ENCODE measurements around the gene RHEB.

Gene RHEB

DNA sequence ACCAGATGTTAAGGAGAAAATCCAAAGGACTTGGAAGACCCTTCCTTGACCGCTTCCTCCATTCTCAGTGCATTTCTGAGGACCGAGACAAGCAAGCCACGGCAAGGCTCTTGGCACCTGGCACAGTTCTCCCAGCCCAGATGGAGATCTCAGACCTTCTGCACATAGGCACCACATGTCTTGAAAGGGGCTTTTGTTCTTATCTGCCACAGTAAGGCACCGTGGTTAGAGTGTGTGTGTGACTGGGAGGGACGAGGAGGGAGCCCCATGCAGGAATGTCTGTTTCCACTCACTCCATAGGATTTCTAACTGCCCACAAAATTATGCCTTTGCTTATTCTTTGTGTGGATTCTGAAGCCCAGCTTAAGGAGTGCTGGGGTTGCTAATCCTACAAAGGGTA, 99.6 kb downstream of the RHEB start:
- no peak for TF ChIP-seq CTCF (IDR thresholded peaks at IDR 0.05)
- TF ChIP-seq ZFX (IDR thresholded peaks at IDR 0.05; ENCODE audit: borderline replicate concordance) = no peak
- H3K27ac ChIP-seq = no peak overlapping the region

DNA sequence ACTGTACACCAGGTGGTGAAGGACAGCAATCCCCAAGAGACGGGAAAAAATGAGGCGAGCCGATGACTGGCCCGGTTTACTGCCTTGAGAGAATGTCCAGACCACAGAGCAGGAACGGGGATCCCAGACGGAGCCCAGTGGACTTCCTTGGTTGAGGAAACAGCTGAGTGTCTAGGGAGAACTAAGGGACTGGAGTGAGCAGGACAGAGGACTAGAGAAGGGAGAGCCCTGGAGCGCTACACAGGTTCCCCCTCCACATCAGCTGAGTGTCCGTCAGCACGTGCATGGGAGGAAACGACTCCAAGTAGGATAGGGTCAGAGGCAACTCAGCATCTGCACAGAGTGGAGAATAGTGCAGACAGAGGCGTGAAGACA, 102.8 kb downstream of the RHEB start:
- TF ChIP-seq ZFX (IDR thresholded peaks at IDR 0.05; ENCODE audit: borderline replicate concordance) (no peak), CTCF (IDR thresholded peaks at IDR 0.05) (no peak)
- H3K27ac ChIP-seq = no peak overlapping the region

GRCh38 chr7:151416112-151416940, 103.4 kb downstream of the RHEB start:
- TF ChIP-seq CTCF (IDR thresholded peaks at IDR 0.05) (no peak), ZFX (IDR thresholded peaks at IDR 0.05; ENCODE audit: borderline replicate concordance) (no peak)

More at GRCh38 chr7:151416112-151416940, 103.4 kb downstream of the RHEB start:
- H3K27ac ChIP-seq = no peak overlapping the region
